Stimulated activated effector memory CD8-positive, alpha-beta T cell treated with anti-CD3 and anti-CD28 coated beads, Interleukin-12 subunit alpha, Interleukin-12 subunit beta, amount 100 ng/mL, for 72 hours (primary cell): Measurements from ENCODE around the gene GAS2L1.

Experiments
- ATAC-seq: fragments of 150-1000 bp; cut with Tn5 transposase; 2 replicates; pipeline ENCODE4 v1.10.0; 2021
- DNase-seq, 2 donors: peaks; one replicate each; pipeline ENCODE4 v3.0.0; 2021 to 2022; ENCODE audit warnings: low spot score in 2 of 2
- H3K27ac Mint-ChIP-seq: one replicate; pipeline ENCODE4 v1.8.0; 2022; ENCODE audit warnings: mild to moderate bottlenecking, mixed read lengths
- H3K36me3 Mint-ChIP-seq: one replicate; pipeline ENCODE4 v1.8.0; 2022; ENCODE audit warnings: mild to moderate bottlenecking, mixed read lengths
- H3K4me1 Mint-ChIP-seq: one replicate; pipeline ENCODE4 v1.8.0; 2022; ENCODE audit warnings: mixed read lengths
- H3K4me3 Mint-ChIP-seq: one replicate; pipeline ENCODE4 v1.8.0; 2022; ENCODE audit warnings: mild to moderate bottlenecking, mixed read lengths
- H3K9me3 Mint-ChIP-seq: one replicate; pipeline ENCODE4 v1.8.0; 2022; ENCODE audit warnings: mixed read lengths

GAS2L1 gene

DNA sequence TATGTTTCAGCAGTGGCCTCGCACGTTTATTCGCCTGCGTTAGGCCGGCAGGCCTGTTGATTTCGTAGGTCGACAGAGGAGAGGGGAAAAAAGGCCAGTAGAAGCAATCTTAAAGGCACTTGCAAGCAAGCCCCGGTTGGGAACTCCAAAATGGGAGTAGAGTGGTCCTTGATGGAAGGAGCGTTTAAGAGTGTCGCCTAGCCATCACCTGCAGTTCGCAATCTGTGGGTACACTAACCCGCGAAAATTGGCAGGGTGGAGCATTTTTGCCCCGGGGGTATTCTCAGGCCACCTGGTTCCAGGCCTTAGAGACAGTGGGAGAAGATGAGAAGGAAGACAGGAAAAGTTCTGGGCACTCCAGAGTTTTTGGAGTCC lies 37.2 kb upstream of the GAS2L1 start:
- DNase-seq = no peak
- no peaks in the 10 kb centered on the region for H3K9me3 Mint-ChIP-seq
- no peak for ATAC-seq
- H3K36me3 Mint-ChIP-seq = peaks cover 87% of the 10 kb centered on the region
- peak overlapping the region; percentile 89 for H3K4me3 Mint-ChIP-seq
- peak overlapping the region; percentile 100 for H3K27ac Mint-ChIP-seq
- peaks cover 61% of the 10 kb centered on the region for H3K4me1 Mint-ChIP-seq

DNA sequence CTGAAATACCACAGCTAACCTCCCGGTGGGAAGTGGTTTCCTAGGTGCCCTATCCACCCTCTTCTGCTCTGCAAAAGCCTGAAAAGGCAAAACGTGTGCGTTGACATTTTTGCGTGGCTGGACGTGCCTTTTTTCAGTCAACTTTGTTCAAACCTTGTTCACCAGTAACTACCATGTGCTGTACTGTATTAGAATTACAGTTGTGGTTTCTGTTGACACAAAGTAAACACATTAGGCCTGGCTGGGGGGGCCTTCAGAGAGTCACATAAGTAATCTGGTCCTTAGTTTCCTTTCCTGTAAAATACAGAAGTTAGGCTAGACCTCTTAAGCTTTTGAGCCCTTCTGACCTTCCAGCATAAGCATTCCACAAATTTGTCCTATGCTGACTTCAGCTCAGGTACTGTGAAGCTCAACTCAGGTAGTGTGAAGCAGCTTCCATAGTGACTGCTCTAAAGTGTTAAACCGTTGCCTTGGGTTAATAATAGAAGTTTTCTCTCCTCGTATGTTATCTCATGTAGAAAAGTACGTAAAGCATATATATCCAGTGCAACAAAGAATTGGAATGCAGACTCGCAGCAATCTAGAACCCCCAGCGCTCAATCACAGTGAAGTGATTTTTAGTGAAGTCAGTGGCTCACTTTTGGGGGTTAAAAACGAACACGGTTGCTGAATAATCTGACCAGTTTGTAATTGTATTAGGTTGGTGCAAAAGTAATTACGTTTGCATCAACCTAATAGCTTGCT lies 36.5 kb upstream of the GAS2L1 start:
- ATAC-seq (no peak), DNase-seq (no peak)
- Mint-ChIP-seq H3K9me3 (no peaks in the 10 kb centered on the region), H3K4me1 (peaks cover 68% of the 10 kb centered on the region), H3K36me3 (peaks cover 87% of the 10 kb centered on the region), H3K27ac (peak overlapping the region; percentile 100), H3K4me3 (peak overlapping the region; percentile 89)

- DNase-seq = no peak
- H3K27ac Mint-ChIP-seq = peak overlapping the region; percentile 100
- ATAC-seq = no peak
Measured at GRCh38 chr22:29270475-29271271, 35.8 kb upstream of the GAS2L1 start.

GRCh38 chr22:29272624-29273023 lies 33.8 kb upstream of the GAS2L1 start:
- Mint-ChIP-seq H3K4me1 (peaks cover 79% of the 10 kb centered on the region), H3K27ac (no peak overlapping the region), H3K4me3 (no peak overlapping the region), H3K36me3 (peaks cover 100% of the 10 kb centered on the region), H3K9me3 (no peaks in the 10 kb centered on the region)
- no peak for ATAC-seq
- DNase-seq = no peak

More at GRCh38 chr22:29270475-29271271, 35.8 kb upstream of the GAS2L1 start:
- H3K4me1 Mint-ChIP-seq = peaks cover 76% of the 10 kb centered on the region
- no peaks in the 10 kb centered on the region for H3K9me3 Mint-ChIP-seq
- H3K36me3 Mint-ChIP-seq = peaks cover 93% of the 10 kb centered on the region
- peak overlapping the region; percentile 89 for H3K4me3 Mint-ChIP-seq

- Mint-ChIP-seq H3K36me3 (peaks cover 100% of the 10 kb centered on the region), H3K27ac (peak overlapping the region; percentile 48), H3K4me1 (peaks cover 81% of the 10 kb centered on the region), H3K9me3 (no peaks in the 10 kb centered on the region), H3K4me3 (no peak overlapping the region)
- ATAC-seq (no peak), DNase-seq (no peak)
Measured at GRCh38 chr22:29275167-29275566, 31.3 kb upstream of the GAS2L1 start.

DNA sequence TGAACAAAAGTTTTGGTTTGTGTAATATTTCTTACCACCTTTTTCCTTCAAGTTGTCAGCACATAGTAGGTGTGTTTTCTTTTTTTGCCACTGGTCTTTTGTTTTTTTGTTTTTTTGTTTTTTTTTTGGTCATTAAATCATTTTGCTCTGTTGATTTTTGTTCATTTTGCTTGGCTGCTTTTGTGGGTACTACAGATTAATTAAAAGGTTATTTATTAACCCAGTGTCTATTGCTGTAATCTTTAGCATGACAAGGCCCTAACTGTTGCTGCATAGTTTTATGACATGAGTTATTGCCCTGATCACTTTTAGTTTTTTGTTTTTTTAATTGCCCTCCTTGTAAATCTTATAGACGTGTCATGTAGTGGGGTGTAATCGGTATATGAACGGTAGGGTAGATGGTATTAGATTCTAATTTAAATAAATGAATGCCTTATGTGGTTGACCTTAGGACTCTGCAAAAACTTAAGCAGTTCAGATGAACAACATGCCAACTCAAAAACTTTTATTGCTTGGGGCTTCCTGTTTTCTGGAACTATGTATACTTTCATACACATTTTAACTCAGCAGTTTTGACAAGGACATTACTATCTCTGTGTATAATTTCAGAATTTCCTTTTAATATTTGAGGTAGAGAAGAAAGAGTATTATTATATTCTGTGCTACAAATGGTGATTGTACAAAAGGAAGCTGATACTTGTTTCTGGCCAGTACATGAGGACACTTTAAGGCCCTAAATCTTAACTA lies 30.5 kb upstream of the GAS2L1 start:
- no peak for ATAC-seq
- Mint-ChIP-seq H3K9me3 (no peaks in the 10 kb centered on the region), H3K27ac (peak overlapping the region; percentile 71), H3K4me3 (no peak overlapping the region), H3K4me1 (peaks cover 73% of the 10 kb centered on the region), H3K36me3 (peaks cover 100% of the 10 kb centered on the region)
- no peak for DNase-seq

- Mint-ChIP-seq H3K36me3 (peaks cover 100% of the 10 kb centered on the region), H3K4me3 (no peak overlapping the region), H3K4me1 (peaks cover 55% of the 10 kb centered on the region), H3K27ac (peak overlapping the region; percentile 41), H3K9me3 (no peaks in the 10 kb centered on the region)
- DNase-seq (no peak), ATAC-seq (no peak)
Measured at GRCh38 chr22:29277927-29278326, 28.5 kb upstream of the GAS2L1 start.

DNA sequence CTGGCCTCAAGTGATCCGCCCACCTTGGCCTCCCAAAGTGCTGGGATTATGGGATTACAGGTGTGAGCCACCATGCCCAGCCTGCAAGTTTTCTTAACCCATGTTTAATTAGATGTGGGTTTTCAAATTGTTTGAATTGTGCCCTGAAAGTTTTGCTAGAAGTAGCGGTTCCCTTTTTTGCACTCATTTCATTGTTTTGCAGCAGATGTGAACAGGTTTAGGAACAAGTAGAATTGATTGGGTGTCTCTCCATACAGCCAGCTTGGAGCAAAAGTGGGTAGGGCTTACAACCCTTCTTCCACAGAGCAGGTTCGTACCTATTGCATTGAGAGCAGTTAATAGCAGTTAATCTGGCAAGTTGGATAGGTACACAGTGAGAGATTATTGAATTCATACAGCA lies 22.3 kb upstream of the GAS2L1 start:
- Mint-ChIP-seq H3K4me1 (peaks cover 19% of the 10 kb centered on the region), H3K27ac (no peak overlapping the region), H3K9me3 (no peaks in the 10 kb centered on the region), H3K4me3 (no peak overlapping the region), H3K36me3 (peaks cover 100% of the 10 kb centered on the region)
- DNase-seq = no peak
- ATAC-seq = no peak

GRCh38 chr22:29288837-29289236 lies 17.6 kb upstream of the GAS2L1 start:
- H3K9me3 Mint-ChIP-seq = no peaks in the 10 kb centered on the region
- H3K4me1 Mint-ChIP-seq = peaks cover 18% of the 10 kb centered on the region
- H3K36me3 Mint-ChIP-seq = peaks cover 100% of the 10 kb centered on the region
- peak overlapping the region; percentile 88 for H3K27ac Mint-ChIP-seq
- no peak for DNase-seq
- ATAC-seq = no peak
- no peak overlapping the region for H3K4me3 Mint-ChIP-seq

DNA sequence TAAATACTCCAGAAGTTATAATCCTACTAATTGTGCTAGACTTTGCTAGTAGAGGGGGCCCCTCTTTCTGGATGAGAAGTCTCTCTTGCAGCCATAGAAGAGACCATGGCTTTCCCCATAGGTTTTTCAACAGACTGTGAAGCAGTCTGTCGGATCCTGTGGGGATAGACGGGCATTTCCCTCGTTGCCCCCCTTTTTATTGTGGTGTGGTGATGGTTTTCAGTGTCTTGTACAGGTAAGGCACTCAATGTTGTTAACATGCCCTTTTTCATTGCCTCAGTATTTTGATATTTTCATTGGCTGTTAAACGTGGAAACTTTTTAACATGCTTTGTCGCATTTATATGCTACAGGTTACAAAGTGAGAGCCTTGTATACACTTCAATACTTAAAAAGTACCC lies 16.4 kb upstream of the GAS2L1 start:
- ATAC-seq (no peak), DNase-seq (no peak)
- Mint-ChIP-seq H3K4me1 (peaks cover 18% of the 10 kb centered on the region), H3K27ac (no peak overlapping the region), H3K36me3 (peaks cover 100% of the 10 kb centered on the region), H3K9me3 (no peaks in the 10 kb centered on the region), H3K4me3 (no peak overlapping the region)

GRCh38 chr22:29291215-29291614 lies 15.2 kb upstream of the GAS2L1 start:
- DNase-seq (no peak), ATAC-seq (no peak)
- Mint-ChIP-seq H3K27ac (no peak overlapping the region), H3K9me3 (no peaks in the 10 kb centered on the region), H3K36me3 (peaks cover 100% of the 10 kb centered on the region), H3K4me1 (peaks cover 18% of the 10 kb centered on the region), H3K4me3 (no peak overlapping the region)

GRCh38 chr22:29292379-29292778 lies 14.1 kb upstream of the GAS2L1 start:
- DNase-seq (no peak), ATAC-seq (no peak)
- H3K27ac Mint-ChIP-seq = no peak overlapping the region
- H3K4me3 Mint-ChIP-seq = no peak overlapping the region
- peaks cover 11% of the 10 kb centered on the region for H3K4me1 Mint-ChIP-seq
- no peaks in the 10 kb centered on the region for H3K9me3 Mint-ChIP-seq
- H3K36me3 Mint-ChIP-seq = peaks cover 100% of the 10 kb centered on the region

GRCh38 chr22:29298641-29299040 lies 7.8 kb upstream of the GAS2L1 start:
- H3K4me1 Mint-ChIP-seq = peaks cover 22% of the 10 kb centered on the region
- peaks cover 84% of the 10 kb centered on the region for H3K36me3 Mint-ChIP-seq
- peak overlapping the region; percentile 86 for H3K27ac Mint-ChIP-seq
- no peaks in the 10 kb centered on the region for H3K9me3 Mint-ChIP-seq
- ATAC-seq (no peak), DNase-seq (no peak)
- no peak overlapping the region for H3K4me3 Mint-ChIP-seq

DNA sequence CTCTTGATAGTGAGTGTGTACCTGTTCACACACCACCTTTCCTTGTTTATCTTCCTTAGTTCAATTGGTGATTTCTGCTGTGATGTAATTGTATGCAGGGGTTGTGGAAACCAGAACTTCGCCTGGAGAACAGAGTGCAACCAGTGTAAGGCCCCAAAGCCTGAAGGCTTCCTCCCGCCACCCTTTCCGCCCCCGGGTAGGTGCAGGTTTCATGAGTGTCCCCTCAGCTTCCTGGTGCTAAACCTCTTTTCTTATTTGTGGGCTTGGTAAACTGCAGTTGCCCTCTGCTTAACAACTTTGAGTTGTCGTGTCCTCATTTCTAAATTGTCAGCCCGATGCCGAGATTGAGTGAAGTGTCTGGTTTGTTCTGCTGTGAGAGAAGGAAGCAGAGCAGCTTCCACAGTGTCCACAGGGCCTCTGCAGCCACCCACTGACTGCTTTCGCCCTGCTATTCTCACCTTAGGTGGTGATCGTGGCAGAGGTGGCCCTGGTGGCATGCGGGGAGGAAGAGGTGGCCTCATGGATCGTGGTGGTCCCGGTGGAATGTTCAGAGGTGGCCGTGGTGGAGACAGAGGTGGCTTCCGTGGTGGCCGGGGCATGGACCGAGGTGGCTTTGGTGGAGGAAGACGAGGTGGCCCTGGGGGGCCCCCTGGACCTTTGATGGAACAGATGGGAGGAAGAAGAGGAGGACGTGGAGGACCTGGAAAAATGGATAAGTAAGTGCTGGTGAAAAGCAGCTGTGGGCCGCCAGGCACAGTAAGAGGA lies 7.1 kb upstream of the GAS2L1 start:
- Mint-ChIP-seq H3K27ac (peak overlapping the region; percentile 86), H3K4me1 (peaks cover 22% of the 10 kb centered on the region), H3K36me3 (peaks cover 77% of the 10 kb centered on the region), H3K4me3 (no peak overlapping the region), H3K9me3 (no peaks in the 10 kb centered on the region)
- no peak for ATAC-seq
- DNase-seq = no peak

- peak overlapping the region; percentile 18 for H3K27ac Mint-ChIP-seq
- no peaks in the 10 kb centered on the region for H3K9me3 Mint-ChIP-seq
- peaks cover 22% of the 10 kb centered on the region for H3K4me1 Mint-ChIP-seq
- H3K4me3 Mint-ChIP-seq = no peak overlapping the region
- DNase-seq = no peak
- peaks cover 66% of the 10 kb centered on the region for H3K36me3 Mint-ChIP-seq
- ATAC-seq = no peak
Measured at GRCh38 chr22:29300467-29300806, 6.0 kb upstream of the GAS2L1 start.
